Measurements from ENCODE around the gene IL1B.

GRCh38 chr2:112790305-112790704 lies 46.3 kb downstream of the IL1B start:
- no peak for TF ChIP-seq EZH2 (IDR thresholded peaks at IDR 0.05; ENCODE audit: borderline replicate concordance)
- TF ChIP-seq CTCF (IDR thresholded peaks at IDR 0.05; ENCODE audit: poor library complexity): no peak
- TF ChIP-seq EZH2phosphoT487 (IDR thresholded peaks at IDR 0.05; ENCODE audit: low read depth, severe bottlenecking, unreplicated experiment): no peak
